ENCODE results near the gene DHX16. TPM values are rescaled to one million over a fixed set of nuclear protein-coding genes. Genes with fewer than 3 reads are reported as not detected.

The DHX16 gene
- total RNA-seq, 1 donor: 32.0 TPM

- TF ChIP-seq CTCF (IDR thresholded peaks at IDR 0.05; ENCODE audit: insufficient read depth, low read depth, low read length): no peak
Measured at GRCh38 chr6:30611856-30612194, 61.0 kb downstream of the DHX16 start.

GRCh38 chr6:30611150-30611855 lies 61.5 kb downstream of the DHX16 start:
- no peak overlapping the region for H3K4me3 ChIP-seq (ENCODE audit: low read depth, low read length)
- TF ChIP-seq CTCF (IDR thresholded peaks at IDR 0.05; ENCODE audit: insufficient read depth, low read depth, low read length): no peak
- peak; percentile 35 for DNase-seq (ENCODE audit: low read depth)

More at GRCh38 chr6:30611856-30612194, 61.0 kb downstream of the DHX16 start:
- H3K4me3 ChIP-seq (ENCODE audit: low read depth, low read length): no peak overlapping the region
- no peak for DNase-seq (ENCODE audit: low read depth)

- no peak for DNase-seq (ENCODE audit: low read depth)
- no peak for TF ChIP-seq CTCF (IDR thresholded peaks at IDR 0.05; ENCODE audit: insufficient read depth, low read depth, low read length)
- no peak overlapping the region for H3K4me3 ChIP-seq (ENCODE audit: low read depth, low read length)
Measured at GRCh38 chr6:30610065-30610464, 62.7 kb downstream of the DHX16 start.

- no peak for DNase-seq (ENCODE audit: low read depth)
- no peak for TF ChIP-seq CTCF (IDR thresholded peaks at IDR 0.05; ENCODE audit: insufficient read depth, low read depth, low read length)
Measured at GRCh38 chr6:30603961-30604360, 68.8 kb downstream of the DHX16 start.

More at GRCh38 chr6:30603961-30604360, 68.8 kb downstream of the DHX16 start:
- H3K4me3 ChIP-seq (ENCODE audit: low read depth, low read length): no peak overlapping the region

Other genes starting within 250 kb of the DHX16 start
- 165 and 183 TPM in 2 replicates for gene HLA-E, start 183.5 kb downstream of the DHX16 start, total RNA-seq
- 50.3 and 52.7 TPM in 2 replicates for gene GNL1, start 116.5 kb downstream of the DHX16 start, total RNA-seq
- 5.8 and 6.0 TPM in 2 replicates for gene PRR3, start 115.7 kb downstream of the DHX16 start, total RNA-seq
- gene ABCF1, start 101.6 kb downstream of the DHX16 start, total RNA-seq: 30.9 and 37.6 TPM in 2 replicates
- 37.7 and 70.4 TPM in 2 replicates for gene PPP1R10, start 55.8 kb downstream of the DHX16 start, total RNA-seq
- 79.5 and 81.2 TPM in 2 replicates for gene MRPS18B, start 55.2 kb downstream of the DHX16 start, total RNA-seq
- gene ATAT1, start 46.1 kb downstream of the DHX16 start, total RNA-seq: 4.2 and 5.2 TPM in 2 replicates
- gene C6orf136, start 25.9 kb downstream of the DHX16 start, total RNA-seq: 4.8 and 9.9 TPM in 2 replicates
- gene PPP1R18, start 13.6 kb upstream of the DHX16 start, total RNA-seq: 56.6 and 59.3 TPM in 2 replicates
- 3.5 and 5.5 TPM in 2 replicates for gene NRM, start 18.0 kb upstream of the DHX16 start, total RNA-seq
- gene MDC1, start 44.3 kb upstream of the DHX16 start, total RNA-seq: 3.2 and 4.7 TPM in 2 replicates
- gene TUBB, start 47.3 kb upstream of the DHX16 start, total RNA-seq: 590 and 713 TPM in 2 replicates
- 107 and 119 TPM in 2 replicates for gene FLOT1, start 69.7 kb upstream of the DHX16 start, total RNA-seq
- 132 and 187 TPM in 2 replicates for gene IER3, start 71.5 kb upstream of the DHX16 start, total RNA-seq
- gene DDR1, start 211.5 kb upstream of the DHX16 start, total RNA-seq: 19.3 and 32.4 TPM in 2 replicates
- gene GTF2H4, start 235.2 kb upstream of the DHX16 start, total RNA-seq: 9.3 and 14.7 TPM in 2 replicates
- 15.1 and 17.3 TPM in 2 replicates for gene VARS2, start 241.2 kb upstream of the DHX16 start, total RNA-seq

All from fibroblast of villous mesenchyme (primary cell).